ENCODE data around the gene SLC39A6.
A peak's percentile ranks its signal among the peaks of the same experiment; 100 is the strongest.
"Not testable (repeated sequence)": the region's sequence is repeated elsewhere in the genome, so short reads cannot be mapped to it uniquely, and the experiment has no call there.

The SLC39A6 gene, protein sequence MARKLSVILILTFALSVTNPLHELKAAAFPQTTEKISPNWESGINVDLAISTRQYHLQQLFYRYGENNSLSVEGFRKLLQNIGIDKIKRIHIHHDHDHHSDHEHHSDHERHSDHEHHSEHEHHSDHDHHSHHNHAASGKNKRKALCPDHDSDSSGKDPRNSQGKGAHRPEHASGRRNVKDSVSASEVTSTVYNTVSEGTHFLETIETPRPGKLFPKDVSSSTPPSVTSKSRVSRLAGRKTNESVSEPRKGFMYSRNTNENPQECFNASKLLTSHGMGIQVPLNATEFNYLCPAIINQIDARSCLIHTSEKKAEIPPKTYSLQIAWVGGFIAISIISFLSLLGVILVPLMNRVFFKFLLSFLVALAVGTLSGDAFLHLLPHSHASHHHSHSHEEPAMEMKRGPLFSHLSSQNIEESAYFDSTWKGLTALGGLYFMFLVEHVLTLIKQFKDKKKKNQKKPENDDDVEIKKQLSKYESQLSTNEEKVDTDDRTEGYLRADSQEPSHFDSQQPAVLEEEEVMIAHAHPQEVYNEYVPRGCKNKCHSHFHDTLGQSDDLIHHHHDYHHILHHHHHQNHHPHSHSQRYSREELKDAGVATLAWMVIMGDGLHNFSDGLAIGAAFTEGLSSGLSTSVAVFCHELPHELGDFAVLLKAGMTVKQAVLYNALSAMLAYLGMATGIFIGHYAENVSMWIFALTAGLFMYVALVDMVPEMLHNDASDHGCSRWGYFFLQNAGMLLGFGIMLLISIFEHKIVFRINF

DNA sequence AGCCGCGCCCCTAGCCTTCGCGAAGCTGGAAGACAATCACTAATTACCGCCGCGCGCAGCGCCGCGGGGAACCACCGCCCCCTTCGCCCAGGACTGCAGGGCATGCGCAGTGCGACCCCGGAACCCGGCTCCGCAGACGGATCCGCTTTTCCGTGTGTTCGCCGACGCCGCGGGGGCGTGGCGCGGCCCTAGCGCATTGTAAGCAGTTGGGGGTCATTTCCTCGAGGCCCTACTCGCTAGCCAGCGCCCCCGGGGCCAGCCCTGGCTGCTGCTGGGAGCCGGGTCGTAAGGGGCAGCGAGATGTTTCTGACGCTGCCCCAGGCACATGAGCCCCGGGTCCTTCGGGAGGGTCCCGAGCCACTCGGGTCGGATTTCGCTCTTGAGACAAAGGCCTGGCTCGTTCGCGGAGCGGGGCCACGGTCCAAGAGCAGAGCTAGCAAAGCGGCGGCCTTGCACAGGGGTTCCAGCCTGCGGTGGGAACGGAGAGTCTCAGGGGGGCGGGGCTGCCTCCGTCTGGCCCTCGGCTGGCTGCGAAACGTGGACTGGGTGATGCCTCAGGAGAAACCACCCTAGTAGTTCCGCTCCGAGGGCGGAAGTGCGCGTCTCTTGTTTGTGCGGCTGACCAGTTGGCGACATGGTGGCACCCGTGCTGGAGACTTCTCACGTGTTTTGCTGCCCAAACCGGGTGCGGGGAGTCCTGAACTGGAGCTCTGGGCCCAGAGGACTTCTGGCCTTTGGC lies at the start of gene SLC39A6, which contains the start of gene ELP2:
SLC39A6 (minus strand) TSS at position 41 of the 739 bp plus-strand sequence. CDS start 2,333 bp downstream, outside the sequence.
ELP2 (plus strand) TSS at position 600 of the 739 bp plus-strand sequence; CDS start at position 635, 35 bp downstream.
- no peaks in the 10 kb centered on the region for H3K27me3 ChIP-seq (ENCODE audit: control insufficient read depth, insufficient read depth, low read length)
- peaks cover 14% of the 10 kb centered on the region for H3K4me1 ChIP-seq (ENCODE audit: control insufficient read depth, insufficient read depth, low read length)

DNA sequence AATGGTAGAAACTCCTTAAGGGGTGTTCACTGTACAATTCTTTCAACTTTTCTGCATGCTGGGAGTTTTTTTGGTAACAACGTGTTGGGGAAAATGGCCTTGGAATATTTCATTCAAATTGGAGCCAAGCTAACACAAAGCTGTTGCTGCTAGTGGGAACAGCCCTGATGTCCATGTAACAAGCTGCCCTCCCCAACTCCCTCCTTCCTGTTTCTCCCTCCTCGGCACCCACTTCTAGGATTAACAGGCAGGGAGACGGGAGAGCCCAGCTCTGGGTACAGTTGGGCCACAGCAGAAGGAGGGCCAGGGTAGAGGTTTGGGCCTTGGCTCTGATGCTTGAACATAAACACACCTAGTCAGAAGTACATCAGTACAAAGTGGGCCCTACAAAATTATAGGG lies 48.8 kb upstream of the SLC39A6 start:
- Histone ChIP-seq H3K4me1 (ENCODE audit: control insufficient read depth, insufficient read depth, low read length) (no peaks in the 10 kb centered on the region), H3K36me3 (ENCODE audit: control insufficient read depth, insufficient read depth, low read length) (peaks cover 44% of the 10 kb centered on the region), H3K9me3 (ENCODE audit: control insufficient read depth, insufficient read depth, low read depth, low read length) (no peaks in the 10 kb centered on the region), H3K9ac (ENCODE audit: low read length) (no peak overlapping the region), H3K4me3 (ENCODE audit: low read depth, low read length) (no peak overlapping the region), H3K27me3 (ENCODE audit: control insufficient read depth, insufficient read depth, low read length) (no peaks in the 10 kb centered on the region), H3K27ac (ENCODE audit: low read depth, low read length) (no peak overlapping the region)

More for the DNA sequence above, at the start of gene SLC39A6, which contains the start of gene ELP2:
- Histone ChIP-seq H3K9ac (ENCODE audit: low read length) (peak within 1 kb of the TSS; percentile 91), H3K36me3 (ENCODE audit: control insufficient read depth, insufficient read depth, low read length) (peaks cover 23% of the 10 kb centered on the region), H3K27ac (ENCODE audit: low read depth, low read length) (peak within 1 kb of the TSS; percentile 98), H3K9me3 (ENCODE audit: control insufficient read depth, insufficient read depth, low read depth, low read length) (no peaks in the 10 kb centered on the region), H3K4me3 (ENCODE audit: low read depth, low read length) (peak within 1 kb of the TSS; percentile 93)

DNA sequence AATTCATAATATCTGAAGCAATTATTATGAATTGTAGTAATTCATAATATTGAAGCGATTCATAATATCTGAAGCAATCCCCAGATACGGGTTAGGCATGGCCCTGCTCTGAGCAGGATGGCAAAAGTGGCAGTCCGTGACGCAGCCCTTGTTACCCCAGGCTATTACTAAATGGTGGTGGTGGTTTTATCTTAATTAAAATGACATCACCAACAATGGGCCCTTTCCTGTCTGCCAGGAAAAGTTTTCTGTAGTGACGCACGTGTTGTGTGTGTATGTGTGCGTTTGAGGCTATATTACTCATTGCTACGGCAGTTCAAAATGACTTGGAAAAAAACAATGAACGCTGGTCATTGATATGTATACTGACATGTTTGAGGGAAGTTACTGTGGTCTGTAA lies 47.6 kb upstream of the SLC39A6 start:
- Histone ChIP-seq H3K4me1 (ENCODE audit: control insufficient read depth, insufficient read depth, low read length) (no peaks in the 10 kb centered on the region), H3K27me3 (ENCODE audit: control insufficient read depth, insufficient read depth, low read length) (no peaks in the 10 kb centered on the region), H3K4me3 (ENCODE audit: low read depth, low read length) (no peak overlapping the region), H3K9me3 (ENCODE audit: control insufficient read depth, insufficient read depth, low read depth, low read length) (no peaks in the 10 kb centered on the region), H3K36me3 (ENCODE audit: control insufficient read depth, insufficient read depth, low read length) (peaks cover 56% of the 10 kb centered on the region), H3K27ac (ENCODE audit: low read depth, low read length) (no peak overlapping the region), H3K9ac (ENCODE audit: low read length) (no peak overlapping the region)

DNA sequence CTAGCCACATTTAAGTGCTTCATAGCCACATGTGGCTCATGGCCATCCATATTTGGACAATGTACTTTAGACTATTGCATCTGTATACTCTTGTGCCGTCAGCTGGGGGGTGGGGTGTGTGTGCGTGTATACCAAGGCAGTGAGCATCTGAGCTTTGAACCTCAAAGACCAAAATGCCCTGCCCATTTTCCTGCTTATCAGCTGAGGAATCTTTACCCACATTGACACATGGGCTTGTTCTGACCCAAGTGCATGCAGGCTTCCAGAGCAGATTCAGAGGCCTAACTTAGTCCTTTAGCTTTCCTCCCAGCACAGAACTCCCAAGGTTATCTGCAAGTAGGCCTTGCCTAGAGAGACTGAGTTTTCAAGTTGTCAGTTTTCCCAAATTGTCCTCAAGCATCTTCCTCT lies 47.0 kb upstream of the SLC39A6 start:
- Histone ChIP-seq H3K27ac (ENCODE audit: low read depth, low read length) (no peak overlapping the region), H3K4me1 (ENCODE audit: control insufficient read depth, insufficient read depth, low read length) (no peaks in the 10 kb centered on the region), H3K9ac (ENCODE audit: low read length) (no peak overlapping the region), H3K4me3 (ENCODE audit: low read depth, low read length) (no peak overlapping the region), H3K9me3 (ENCODE audit: control insufficient read depth, insufficient read depth, low read depth, low read length) (no peaks in the 10 kb centered on the region), H3K36me3 (ENCODE audit: control insufficient read depth, insufficient read depth, low read length) (peaks cover 62% of the 10 kb centered on the region), H3K27me3 (ENCODE audit: control insufficient read depth, insufficient read depth, low read length) (no peaks in the 10 kb centered on the region)

DNA sequence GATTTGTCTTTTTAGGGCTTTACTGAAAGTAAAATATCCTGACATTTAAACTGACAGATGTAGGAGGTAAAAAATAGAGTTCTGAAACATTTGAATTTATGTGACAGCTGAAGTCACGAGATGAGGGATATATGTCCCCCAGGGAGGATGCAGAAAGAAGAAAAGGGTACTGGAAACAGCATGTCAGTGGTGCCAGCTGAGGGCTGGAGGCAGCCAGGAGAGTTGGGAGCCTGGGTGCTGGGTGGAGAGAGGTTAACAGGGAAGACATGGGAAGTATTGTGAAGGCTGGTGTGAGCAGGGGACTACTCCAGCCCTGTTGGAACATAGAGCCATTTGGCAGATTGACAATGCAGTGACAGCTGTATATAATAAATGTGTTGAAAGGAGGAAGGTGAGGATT lies 46.3 kb upstream of the SLC39A6 start:
- Histone ChIP-seq H3K9me3 (ENCODE audit: control insufficient read depth, insufficient read depth, low read depth, low read length) (no peaks in the 10 kb centered on the region), H3K4me3 (ENCODE audit: low read depth, low read length) (no peak overlapping the region), H3K9ac (ENCODE audit: low read length) (no peak overlapping the region), H3K27me3 (ENCODE audit: control insufficient read depth, insufficient read depth, low read length) (no peaks in the 10 kb centered on the region), H3K27ac (ENCODE audit: low read depth, low read length) (no peak overlapping the region), H3K36me3 (ENCODE audit: control insufficient read depth, insufficient read depth, low read length) (peaks cover 69% of the 10 kb centered on the region), H3K4me1 (ENCODE audit: control insufficient read depth, insufficient read depth, low read length) (no peaks in the 10 kb centered on the region)

DNA sequence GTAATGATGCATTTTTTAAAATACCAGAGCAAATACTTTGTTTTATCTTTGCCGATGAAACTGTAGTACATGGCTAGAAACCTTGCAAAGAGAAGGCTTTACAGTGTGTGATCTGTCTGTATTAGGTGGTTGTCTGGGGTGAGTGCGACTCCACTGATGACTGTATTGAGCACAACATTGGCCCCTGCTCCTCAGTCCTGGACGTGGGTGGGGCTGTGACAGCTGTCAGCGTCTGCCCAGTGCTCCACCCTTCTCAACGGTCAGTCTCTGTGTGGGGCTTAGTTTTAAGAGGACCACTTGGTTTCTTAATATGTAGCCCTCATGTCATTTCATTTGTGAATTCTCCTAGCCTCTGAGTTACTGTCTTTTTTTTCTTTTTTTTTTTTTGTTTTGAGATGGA lies 40.8 kb upstream of the SLC39A6 start:
- Histone ChIP-seq H3K36me3 (ENCODE audit: control insufficient read depth, insufficient read depth, low read length) (peaks cover 90% of the 10 kb centered on the region), H3K4me3 (ENCODE audit: low read depth, low read length) (no peak overlapping the region), H3K9me3 (ENCODE audit: control insufficient read depth, insufficient read depth, low read depth, low read length) (no peaks in the 10 kb centered on the region), H3K27me3 (ENCODE audit: control insufficient read depth, insufficient read depth, low read length) (no peaks in the 10 kb centered on the region), H3K4me1 (ENCODE audit: control insufficient read depth, insufficient read depth, low read length) (no peaks in the 10 kb centered on the region), H3K27ac (ENCODE audit: low read depth, low read length) (no peak overlapping the region), H3K9ac (ENCODE audit: low read length) (no peak overlapping the region)

DNA sequence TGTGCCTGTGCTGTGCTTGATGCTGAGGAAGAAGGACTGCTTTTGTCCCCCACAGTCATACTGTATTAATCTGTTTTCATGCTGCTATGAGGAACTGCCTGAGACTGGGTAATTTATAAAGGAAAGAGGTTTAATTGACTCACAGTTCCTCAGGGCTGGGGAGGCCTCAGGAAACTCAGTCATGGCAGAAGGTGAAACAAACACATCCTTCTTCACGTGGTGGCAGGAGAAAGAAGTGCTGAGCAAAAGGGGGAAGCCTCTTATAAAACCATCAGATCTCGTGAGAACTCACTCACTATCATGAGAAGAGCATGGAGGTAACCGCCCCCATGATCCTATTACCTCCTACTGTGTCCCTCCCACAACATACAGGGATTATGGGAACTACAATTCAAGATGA lies 39.2 kb upstream of the SLC39A6 start:
- H3K9ac ChIP-seq (ENCODE audit: low read length); H3K4me1 ChIP-seq (ENCODE audit: control insufficient read depth, insufficient read depth, low read length); H3K9me3 ChIP-seq (ENCODE audit: control insufficient read depth, insufficient read depth, low read depth, low read length); H3K4me3 ChIP-seq (ENCODE audit: low read depth, low read length); H3K27ac ChIP-seq (ENCODE audit: low read depth, low read length); H3K27me3 ChIP-seq (ENCODE audit: control insufficient read depth, insufficient read depth, low read length): not testable (repeated sequence)
- H3K36me3 ChIP-seq (ENCODE audit: control insufficient read depth, insufficient read depth, low read length) = peaks cover 90% of the 10 kb centered on the region

DNA sequence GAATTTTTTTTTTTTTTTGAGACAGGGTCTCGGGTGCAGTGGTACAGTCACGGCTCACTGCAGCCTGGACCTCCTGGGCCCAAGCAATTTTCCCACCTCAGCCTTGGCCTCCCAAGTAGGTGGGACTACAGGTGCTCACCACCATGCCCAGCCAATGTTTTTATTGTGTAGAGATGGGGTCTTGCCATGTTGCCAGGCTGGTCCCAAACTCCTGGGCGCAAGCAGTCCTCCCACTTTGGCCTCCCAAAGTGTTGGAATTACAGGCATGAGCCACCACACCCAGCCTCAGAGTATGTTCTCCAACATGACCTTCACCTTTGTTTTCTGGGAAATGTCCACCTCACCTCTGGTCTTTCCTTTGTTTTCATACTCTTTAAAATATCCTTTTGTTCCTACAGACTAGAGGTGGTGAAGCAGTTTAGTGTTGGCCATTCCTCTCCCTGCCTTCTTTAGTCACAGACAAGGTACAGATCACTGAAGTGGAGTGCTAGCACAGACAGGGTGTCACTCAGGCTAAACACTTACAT lies 38.6 kb upstream of the SLC39A6 start:
- H3K4me1 ChIP-seq (ENCODE audit: control insufficient read depth, insufficient read depth, low read length) = no peaks in the 10 kb centered on the region
- H3K36me3 ChIP-seq (ENCODE audit: control insufficient read depth, insufficient read depth, low read length) = peaks cover 90% of the 10 kb centered on the region
- H3K27me3 ChIP-seq (ENCODE audit: control insufficient read depth, insufficient read depth, low read length) = no peaks in the 10 kb centered on the region
- no peaks in the 10 kb centered on the region for H3K9me3 ChIP-seq (ENCODE audit: control insufficient read depth, insufficient read depth, low read depth, low read length)
- H3K9ac ChIP-seq (ENCODE audit: low read length) = no peak overlapping the region
- H3K4me3 ChIP-seq (ENCODE audit: low read depth, low read length) = no peak overlapping the region
- no peak overlapping the region for H3K27ac ChIP-seq (ENCODE audit: low read depth, low read length)

DNA sequence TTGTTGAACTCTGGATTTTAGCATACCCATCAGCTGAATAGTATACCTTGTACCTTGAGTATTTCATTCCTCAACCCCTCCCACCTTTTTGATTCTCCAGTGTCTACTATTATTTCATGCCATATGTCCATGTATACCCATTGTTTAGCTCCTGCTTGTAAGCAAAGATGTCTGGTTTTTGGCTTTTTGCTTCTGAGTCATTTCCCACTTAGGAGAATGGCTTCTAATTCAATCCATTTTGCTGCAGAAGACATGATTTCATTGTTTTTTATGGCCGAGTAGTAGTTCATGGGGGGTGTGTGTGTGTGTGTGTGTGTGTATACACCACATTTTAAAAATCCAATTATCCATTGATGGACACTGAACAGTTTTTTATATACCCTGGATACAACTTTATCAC lies 33.8 kb upstream of the SLC39A6 start:
- H3K36me3 ChIP-seq (ENCODE audit: control insufficient read depth, insufficient read depth, low read length) = peaks cover 94% of the 10 kb centered on the region
- H3K9me3 ChIP-seq (ENCODE audit: control insufficient read depth, insufficient read depth, low read depth, low read length) = no peaks in the 10 kb centered on the region
- H3K4me3 ChIP-seq (ENCODE audit: low read depth, low read length) = no peak overlapping the region
- H3K4me1 ChIP-seq (ENCODE audit: control insufficient read depth, insufficient read depth, low read length) = no peaks in the 10 kb centered on the region
- no peak overlapping the region for H3K27ac ChIP-seq (ENCODE audit: low read depth, low read length)
- H3K27me3 ChIP-seq (ENCODE audit: control insufficient read depth, insufficient read depth, low read length) = no peaks in the 10 kb centered on the region
- H3K9ac ChIP-seq (ENCODE audit: low read length) = no peak overlapping the region

DNA sequence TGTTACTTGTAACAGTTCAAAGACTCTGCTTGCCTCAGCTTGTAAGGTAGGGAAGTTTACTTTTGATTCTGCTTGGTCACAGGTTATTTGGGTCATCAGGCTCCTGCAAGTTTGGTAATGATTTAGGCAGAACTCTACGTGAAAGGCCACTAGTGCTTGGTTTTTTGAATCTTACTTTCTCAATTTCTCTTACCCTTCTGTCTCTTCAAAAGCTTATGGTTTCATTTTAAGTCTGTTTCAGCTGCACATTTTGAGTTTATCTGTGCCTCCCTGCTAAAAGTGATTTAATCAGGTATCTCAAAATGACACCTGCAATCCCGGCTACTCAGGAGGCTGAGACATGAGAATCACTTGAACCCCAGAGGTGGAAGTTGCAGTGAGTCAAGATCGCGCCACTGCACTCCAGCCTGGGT lies 31.8 kb upstream of the SLC39A6 start:
- no peak overlapping the region for H3K9ac ChIP-seq (ENCODE audit: low read length)
- H3K27ac ChIP-seq (ENCODE audit: low read depth, low read length) = no peak overlapping the region
- H3K4me3 ChIP-seq (ENCODE audit: low read depth, low read length) = no peak overlapping the region
- no peaks in the 10 kb centered on the region for H3K9me3 ChIP-seq (ENCODE audit: control insufficient read depth, insufficient read depth, low read depth, low read length)
- no peaks in the 10 kb centered on the region for H3K4me1 ChIP-seq (ENCODE audit: control insufficient read depth, insufficient read depth, low read length)
- no peaks in the 10 kb centered on the region for H3K27me3 ChIP-seq (ENCODE audit: control insufficient read depth, insufficient read depth, low read length)
- H3K36me3 ChIP-seq (ENCODE audit: control insufficient read depth, insufficient read depth, low read length) = peaks cover 100% of the 10 kb centered on the region
